Measurements from ENCODE around the gene CD34.

Gene CD34

GRCh38 chr1:207850621-207851407 is 60.1 kb downstream of the CD34 start:
- DNase-seq, result no peak

- no peak for DNase-seq
These were observed 61.3 kb downstream of the CD34 start for GRCh38 chr1:207849646-207850045.

- no peak for DNase-seq
These were observed 61.9 kb downstream of the CD34 start for GRCh38 chr1:207849016-207849415.

GRCh38 chr1:207848234-207848633 is 62.7 kb downstream of the CD34 start:
- DNase-seq, result no peak

- no peak for DNase-seq
These were observed 63.8 kb downstream of the CD34 start for GRCh38 chr1:207847116-207847515.

- no peak for DNase-seq
These were observed 65.8 kb downstream of the CD34 start for GRCh38 chr1:207845109-207845508.

- DNase-seq, result no peak
These were observed 66.6 kb downstream of the CD34 start for GRCh38 chr1:207844371-207844770.

- DNase-seq, result no peak
These were observed 68.4 kb downstream of the CD34 start for GRCh38 chr1:207842506-207842905.

GRCh38 chr1:207841901-207842300 is 69.0 kb downstream of the CD34 start:
- no peak for DNase-seq

GRCh38 chr1:207841293-207841692 is 69.6 kb downstream of the CD34 start:
- no peak for DNase-seq

GRCh38 chr1:207840380-207840779 is 70.5 kb downstream of the CD34 start:
- DNase-seq, result no peak

- no peak for DNase-seq
These were observed 71.9 kb downstream of the CD34 start for GRCh38 chr1:207839083-207839413.

GRCh38 chr1:207838156-207839082 is 72.5 kb downstream of the CD34 start:
- no peak for DNase-seq

GRCh38 chr1:207837673-207838072 is 73.3 kb downstream of the CD34 start:
- DNase-seq, result no peak

- no peak for DNase-seq
These were observed 74.2 kb downstream of the CD34 start for GRCh38 chr1:207836591-207837347.

GRCh38 chr1:207835958-207836357 is 75.0 kb downstream of the CD34 start:
- DNase-seq, result no peak

- DNase-seq, result no peak
These were observed 76.8 kb downstream of the CD34 start for GRCh38 chr1:207833956-207834660.

GRCh38 chr1:207833381-207833780 is 77.5 kb downstream of the CD34 start:
- DNase-seq, result no peak

GRCh38 chr1:207832796-207833195 is 78.1 kb downstream of the CD34 start:
- no peak for DNase-seq

- no peak for DNase-seq
These were observed 79.2 kb downstream of the CD34 start for GRCh38 chr1:207831517-207832327.
